Loucy (cell line): ENCODE data around the gene SURF1.
A peak's percentile ranks its signal among the peaks of the same experiment; 100 is the strongest.

Source experiments
- H2AFZ ChIP-seq: fragments of 200-600 bp; sonication (generic); 2 replicates; pipeline ENCODE4 v1.6.0; 2016; ENCODE audit warnings: antibody characterized with exemption, mild to moderate bottlenecking, low read length, moderate library complexity
- H3F3A ChIP-seq: fragments of 200-600 bp; 2 replicates; pipeline ENCODE4 v1.6.0; 2016; ENCODE audit warnings: antibody characterized with exemption, low read depth, mild to moderate bottlenecking
- H3K27me3 ChIP-seq: fragments of 200-600 bp; sonication (generic); 2 replicates; pipeline ENCODE4 v1.6.1; 2014; ENCODE audit warnings: low read length, mild to moderate bottlenecking; ENCODE audit not compliant: insufficient read depth, poor library complexity, severe bottlenecking
- H3K36me3 ChIP-seq: fragments of 200-600 bp; sonication (generic); 2 replicates; pipeline ENCODE4 v1.6.1; 2016; ENCODE audit warnings: low read length; ENCODE audit not compliant: insufficient read depth
- H3K4me1 ChIP-seq: fragments of 200-600 bp; sonication (generic); 2 replicates; pipeline ENCODE4 v1.5.1; 2014; ENCODE audit warnings: low read length, mild to moderate bottlenecking; ENCODE audit not compliant: insufficient read depth, poor library complexity, severe bottlenecking
- H3K4me2 ChIP-seq: fragments of 200-600 bp; sonication (generic); 2 replicates; pipeline ENCODE4 v1.6.0; 2014; ENCODE audit warnings: antibody characterized with exemption, low read length, low read depth, mild to moderate bottlenecking; ENCODE audit not compliant: poor library complexity, severe bottlenecking
- H3K4me3 ChIP-seq: fragments of 200-600 bp; sonication (generic); 2 replicates; pipeline ENCODE4 v1.5.1; 2014; ENCODE audit warnings: low read length, mild to moderate bottlenecking, mixed read lengths; ENCODE audit not compliant: poor library complexity, severe bottlenecking
- H3K79me2 ChIP-seq: fragments of 200-600 bp; sonication (generic); 2 replicates; pipeline ENCODE4 v1.6.1; 2014; ENCODE audit warnings: low read length; ENCODE audit not compliant: insufficient read depth
- H3K9ac ChIP-seq: fragments of 200-600 bp; sonication (generic); 2 replicates; pipeline ENCODE4 v1.6.0; 2014; ENCODE audit warnings: mild to moderate bottlenecking, low read depth, low read length, moderate library complexity; ENCODE audit not compliant: poor library complexity, severe bottlenecking
- H3K9me2 ChIP-seq: fragments of 200-600 bp; sonication (generic); replicated peaks from 2 replicates; pipeline ENCODE4 v1.6.1; 2016; ENCODE audit warnings: low read depth, low read length, mixed read lengths
- H3K9me3 ChIP-seq: fragments of 200-600 bp; sonication (generic); 2 replicates; pipeline ENCODE4 v1.6.1; 2014; ENCODE audit warnings: mild to moderate bottlenecking, antibody characterized with exemption, low read length, low read depth; ENCODE audit not compliant: insufficient read depth
- H4K20me1 ChIP-seq: fragments of 200-600 bp; sonication (generic); 2 replicates; pipeline ENCODE4 v1.6.0; 2014; ENCODE audit warnings: antibody characterized with exemption, low read length, mild to moderate bottlenecking; ENCODE audit not compliant: insufficient read depth, poor library complexity, severe bottlenecking
- EZH2phosphoT487 ChIP-seq: fragments of 200-600 bp; IDR thresholded peaks from 2 replicates; pipeline ENCODE4 v1.6.1; 2018; ENCODE audit warnings: antibody characterized with exemption, mild to moderate bottlenecking, moderate library complexity, borderline replicate concordance
- TF ChIP-seq, protein P1 (sequence below): fragments of 200-600 bp; sonication (generic); conservative IDR thresholded peaks from 2 replicates; pipeline ENCODE4 v1.5.1; 2014; ENCODE audit warnings: mild to moderate bottlenecking, antibody characterized with exemption, low read length

The SURF1 gene

DNA sequence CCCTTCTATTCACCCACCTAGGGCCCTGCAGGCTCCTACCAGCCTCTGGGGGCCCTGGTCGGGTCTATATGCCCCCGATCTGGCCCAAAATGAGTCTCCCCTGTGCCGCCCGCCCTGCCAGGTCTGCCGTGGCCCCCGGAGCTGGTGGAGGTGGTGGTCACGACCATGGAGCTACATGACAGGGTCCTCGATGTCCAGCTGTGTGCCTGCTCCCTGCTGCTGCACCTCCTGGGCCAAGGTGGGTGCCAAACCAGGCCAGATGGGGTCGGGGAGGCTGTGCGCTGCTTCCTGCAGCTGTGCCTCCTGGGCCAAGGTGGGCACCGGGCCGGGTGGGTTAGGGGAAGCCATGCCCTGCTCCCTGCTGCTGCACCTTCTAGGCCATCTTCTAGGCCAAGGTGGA is 44.0 kb upstream of the SURF1 start:
- H3K9me3 ChIP-seq, result no peaks in the 10 kb centered on the region
- H3K4me1 ChIP-seq, result no peaks in the 10 kb centered on the region
- H3K27me3 ChIP-seq, result no peaks in the 10 kb centered on the region
- H3K9me2 ChIP-seq, result no peaks in the 10 kb centered on the region
- H3K36me3 ChIP-seq, result peaks cover 7% of the 10 kb centered on the region; the same call in 1 of the 2 replicates
- H3K4me3 ChIP-seq, result no peak overlapping the region
- no peaks in the 10 kb centered on the region for H3F3A ChIP-seq
- TF ChIP-seq, protein P1, sequence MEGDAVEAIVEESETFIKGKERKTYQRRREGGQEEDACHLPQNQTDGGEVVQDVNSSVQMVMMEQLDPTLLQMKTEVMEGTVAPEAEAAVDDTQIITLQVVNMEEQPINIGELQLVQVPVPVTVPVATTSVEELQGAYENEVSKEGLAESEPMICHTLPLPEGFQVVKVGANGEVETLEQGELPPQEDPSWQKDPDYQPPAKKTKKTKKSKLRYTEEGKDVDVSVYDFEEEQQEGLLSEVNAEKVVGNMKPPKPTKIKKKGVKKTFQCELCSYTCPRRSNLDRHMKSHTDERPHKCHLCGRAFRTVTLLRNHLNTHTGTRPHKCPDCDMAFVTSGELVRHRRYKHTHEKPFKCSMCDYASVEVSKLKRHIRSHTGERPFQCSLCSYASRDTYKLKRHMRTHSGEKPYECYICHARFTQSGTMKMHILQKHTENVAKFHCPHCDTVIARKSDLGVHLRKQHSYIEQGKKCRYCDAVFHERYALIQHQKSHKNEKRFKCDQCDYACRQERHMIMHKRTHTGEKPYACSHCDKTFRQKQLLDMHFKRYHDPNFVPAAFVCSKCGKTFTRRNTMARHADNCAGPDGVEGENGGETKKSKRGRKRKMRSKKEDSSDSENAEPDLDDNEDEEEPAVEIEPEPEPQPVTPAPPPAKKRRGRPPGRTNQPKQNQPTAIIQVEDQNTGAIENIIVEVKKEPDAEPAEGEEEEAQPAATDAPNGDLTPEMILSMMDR, result no peak
- no peak for TF ChIP-seq EZH2phosphoT487
- no peaks in the 10 kb centered on the region for H4K20me1 ChIP-seq
- no peaks in the 10 kb centered on the region for H3K79me2 ChIP-seq
- H3K9ac ChIP-seq, result no peak overlapping the region
- H3K4me2 ChIP-seq, result no peak overlapping the region
- H2AFZ ChIP-seq, result no peak overlapping the region

DNA sequence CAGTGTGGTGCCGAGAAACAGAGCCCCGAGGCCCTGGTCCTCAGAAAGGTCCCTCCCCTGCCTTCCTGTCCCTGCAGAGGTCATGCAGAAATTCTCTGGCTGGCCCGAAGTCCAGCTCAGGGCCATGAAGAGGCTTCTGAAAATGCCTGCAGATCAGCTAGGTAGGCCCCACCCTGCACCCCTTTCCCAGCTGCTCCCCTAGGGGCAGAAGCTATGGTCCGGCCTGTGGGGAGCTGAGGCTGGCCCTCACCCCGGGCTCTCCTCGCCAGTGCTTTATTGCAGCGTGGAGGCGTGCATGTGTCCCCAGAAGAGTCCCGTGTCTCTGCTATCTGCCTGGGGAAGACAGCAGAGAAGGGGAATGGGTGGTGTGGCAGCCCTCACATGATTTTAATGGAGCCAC is 41.6 kb upstream of the SURF1 start:
- Histone ChIP-seq H3F3A (no peaks in the 10 kb centered on the region), H3K9ac (no peak overlapping the region), H3K79me2 (no peaks in the 10 kb centered on the region), H3K9me2 (no peaks in the 10 kb centered on the region), H3K4me2 (no peak overlapping the region), H3K4me1 (no peaks in the 10 kb centered on the region), H3K36me3 (no peaks in the 10 kb centered on the region), H3K4me3 (no peak overlapping the region), H2AFZ (no peak overlapping the region), H3K9me3 (no peaks in the 10 kb centered on the region), H4K20me1 (no peaks in the 10 kb centered on the region), H3K27me3 (no peaks in the 10 kb centered on the region)
- TF ChIP-seq EZH2phosphoT487, result no peak

DNA sequence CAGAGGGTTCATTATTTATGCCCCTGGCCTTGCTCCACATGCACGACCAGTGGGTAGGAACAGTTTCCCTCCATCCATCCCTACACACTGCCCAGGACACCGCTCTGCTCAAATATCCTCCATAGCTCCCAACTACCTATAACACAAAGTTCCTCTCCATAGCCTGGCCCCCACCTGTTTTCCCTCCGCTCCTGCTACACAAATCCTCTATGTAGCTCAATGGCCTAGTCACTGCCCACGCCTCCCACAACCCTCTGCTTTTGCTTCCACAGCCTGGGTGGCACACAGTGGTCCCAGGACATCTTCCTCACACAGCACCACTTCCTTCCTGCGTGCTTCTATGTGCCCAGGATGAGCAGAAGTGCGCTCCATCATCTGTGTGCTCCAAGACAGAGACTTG is 41.1 kb upstream of the SURF1 start:
- Histone ChIP-seq H3K4me2 (no peak overlapping the region), H3F3A (no peaks in the 10 kb centered on the region), H3K9ac (no peak overlapping the region), H3K4me1 (no peaks in the 10 kb centered on the region), H4K20me1 (no peaks in the 10 kb centered on the region), H3K9me3 (no peaks in the 10 kb centered on the region), H3K79me2 (no peaks in the 10 kb centered on the region), H3K4me3 (no peak overlapping the region), H3K27me3 (no peaks in the 10 kb centered on the region), H2AFZ (no peak overlapping the region), H3K9me2 (no peaks in the 10 kb centered on the region), H3K36me3 (no peaks in the 10 kb centered on the region)
- TF ChIP-seq, protein P1, result no peak
- TF ChIP-seq EZH2phosphoT487, result no peak

DNA sequence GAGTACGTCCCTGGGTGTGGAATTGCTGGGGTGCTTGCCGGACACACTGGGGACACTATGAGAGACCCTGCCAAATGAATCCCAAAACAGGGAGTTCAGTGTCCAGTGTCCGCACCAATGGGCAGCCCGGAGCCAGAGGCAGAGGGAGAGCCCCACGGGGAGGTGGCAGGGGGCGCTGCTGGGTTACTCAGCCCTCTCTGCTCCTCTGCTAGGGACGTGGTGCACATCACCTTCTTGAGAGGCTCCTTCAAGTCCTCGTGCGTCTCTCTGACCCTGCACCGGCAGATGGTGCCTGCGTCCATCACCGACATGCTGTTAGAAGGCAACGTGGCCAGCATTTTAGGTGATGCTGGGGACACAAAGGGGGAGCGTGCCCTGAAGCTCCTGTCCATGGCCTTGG is 40.7 kb upstream of the SURF1 start:
- Histone ChIP-seq H3K9ac (no peak overlapping the region), H3K36me3 (no peaks in the 10 kb centered on the region), H3K9me3 (no peaks in the 10 kb centered on the region), H3K27me3 (no peaks in the 10 kb centered on the region), H3K4me1 (no peaks in the 10 kb centered on the region), H3K4me3 (no peak overlapping the region), H3K4me2 (no peak overlapping the region), H3K79me2 (no peaks in the 10 kb centered on the region), H2AFZ (no peak overlapping the region), H3K9me2 (no peaks in the 10 kb centered on the region), H3F3A (no peaks in the 10 kb centered on the region), H4K20me1 (no peaks in the 10 kb centered on the region)
- TF ChIP-seq, protein P1, result peak; percentile 52
- no peak for TF ChIP-seq EZH2phosphoT487
